WTC11 (cell line): ENCODE data around the gene ZNF554. TPM values are rescaled to one million over a fixed set of nuclear protein-coding genes. Genes with fewer than 3 reads are reported as not detected.

Experiments used
- ATAC-seq: fragments of 200-7000 bp; cut with Tn5 transposase; 2 replicates; pipeline ENCODE4 v1.10.0; 2021; ENCODE audit warnings: mild to moderate bottlenecking, moderate library complexity
- CTCF ChIA-PET: fragments of 300-600 bp; sonication (Branson Sonifier 250); formaldehyde crosslinking; loops from one replicate; lab custom pipeline; 2021; ENCODE audit warnings: antibody characterized with exemption; lab: Charles Lee
- POLR2A ChIA-PET: fragments of 350-600 bp; sonication (Branson Sonifier 250); formaldehyde crosslinking; loops from one replicate; lab custom pipeline; 2021; ENCODE audit warnings: antibody characterized with exemption; lab: Charles Lee
- DNase-seq: peaks from one replicate; pipeline ENCODE4 v3.0.0; 2021; ENCODE audit warnings: low spot score
- H3K27ac Mint-ChIP-seq: 2 replicates; pipeline ENCODE4 v1.8.0; 2021; ENCODE audit warnings: mixed read lengths
- H3K27me3 Mint-ChIP-seq: 2 replicates; pipeline ENCODE4 v1.8.0; 2021; ENCODE audit warnings: low read depth, mild to moderate bottlenecking, moderate library complexity, mixed read lengths
- H3K36me3 Mint-ChIP-seq: 2 replicates; pipeline ENCODE4 v1.8.0; 2021; ENCODE audit warnings: mixed read lengths
- H3K4me1 Mint-ChIP-seq: 2 replicates; pipeline ENCODE4 v1.8.0; 2022; ENCODE audit warnings: mixed read lengths
- H3K4me3 Mint-ChIP-seq: 2 replicates; pipeline ENCODE4 v1.8.0; 2021; ENCODE audit warnings: mild to moderate bottlenecking, moderate library complexity, mixed read lengths
- H3K9me3 Mint-ChIP-seq: 2 replicates; pipeline ENCODE4 v1.8.0; 2021; ENCODE audit warnings: mixed read lengths
- ATF2 ChIP-seq: sonication (generic); formaldehyde crosslinking; IDR thresholded peaks from 2 replicates; pipeline ENCODE4 v1.8.1; 2022; ENCODE audit warnings: low read depth, missing genetic modification reagents, borderline replicate concordance
- CDX4 ChIP-seq: fragments of 250-450 bp; sonication (Bioruptor Pico); IDR thresholded peaks from 2 replicates; pipeline ENCODE4 v1.9.0; 2021; ENCODE audit warnings: moderate library complexity, mild to moderate bottlenecking, inconsistent platforms, borderline replicate concordance
- CREM ChIP-seq: sonication (generic); formaldehyde crosslinking; IDR thresholded peaks from 2 replicates; pipeline ENCODE4 v1.8.1; 2022; ENCODE audit warnings: mild to moderate bottlenecking, missing genetic modification reagents, moderate library complexity
- E2F4 ChIP-seq: sonication (generic); formaldehyde crosslinking; IDR thresholded peaks from 2 replicates; pipeline ENCODE4 v1.8.1; 2022; ENCODE audit warnings: low read depth, mild to moderate bottlenecking, moderate library complexity, missing genetic modification reagents, borderline replicate concordance
- ELF4 ChIP-seq: sonication (generic); formaldehyde crosslinking; IDR thresholded peaks from 2 replicates; pipeline ENCODE4 v1.8.1; 2022; ENCODE audit warnings: low read depth, mild to moderate bottlenecking, moderate library complexity, missing genetic modification reagents
- EMX1 ChIP-seq: fragments of 250-450 bp; sonication (Bioruptor Pico); IDR thresholded peaks from 2 replicates; pipeline ENCODE4 v1.8.0; 2021; ENCODE audit warnings: mild to moderate bottlenecking
- ERG ChIP-seq: fragments of 250-450 bp; sonication (Bioruptor Pico); IDR thresholded peaks from 2 replicates; pipeline ENCODE4 v1.8.0; 2021; ENCODE audit warnings: mild to moderate bottlenecking
- ETV6 ChIP-seq: sonication (generic); formaldehyde crosslinking; IDR thresholded peaks from 2 replicates; pipeline ENCODE4 v1.8.1; 2022; ENCODE audit warnings: mild to moderate bottlenecking, missing genetic modification reagents
- GRHL2 ChIP-seq: fragments of 250-450 bp; sonication (Bioruptor Pico); IDR thresholded peaks from 2 replicates; pipeline ENCODE4 v1.8.0; 2022; ENCODE audit warnings: mild to moderate bottlenecking, moderate library complexity; ENCODE audit not compliant: insufficient replicate concordance, severe bottlenecking
- IRF1 ChIP-seq: sonication (generic); formaldehyde crosslinking; IDR thresholded peaks from 2 replicates; pipeline ENCODE4 v1.8.0; 2023; ENCODE audit warnings: missing genetic modification reagents
- MXD4 ChIP-seq: fragments of 250-450 bp; sonication (Bioruptor Pico); IDR thresholded peaks from 2 replicates; pipeline ENCODE4 v1.8.0; 2021; ENCODE audit warnings: mild to moderate bottlenecking, moderate library complexity, borderline replicate concordance
- NFE2L1 ChIP-seq: sonication (generic); formaldehyde crosslinking; IDR thresholded peaks from 2 replicates; pipeline ENCODE4 v1.8.1; 2023; ENCODE audit warnings: missing genetic modification reagents
- NR1H2 ChIP-seq: sonication (generic); formaldehyde crosslinking; IDR thresholded peaks from 2 replicates; pipeline ENCODE4 v1.9.0; 2021; ENCODE audit warnings: mild to moderate bottlenecking, moderate library complexity, missing genetic modification reagents
- NR3C1 ChIP-seq: sonication (generic); formaldehyde crosslinking; conservative IDR thresholded peaks from 2 replicates; pipeline ENCODE4 v1.8.1; 2023; ENCODE audit warnings: low read depth, mild to moderate bottlenecking, missing genetic modification reagents
- SMAD3 ChIP-seq: sonication (generic); formaldehyde crosslinking; IDR thresholded peaks from 2 replicates; pipeline ENCODE4 v1.8.0; 2022; ENCODE audit warnings: missing genetic modification reagents, mild to moderate bottlenecking, borderline replicate concordance
- SOX15 ChIP-seq: fragments of 250-450 bp; sonication (Bioruptor Pico); IDR thresholded peaks from 2 replicates; pipeline ENCODE4 v1.9.0; 2021; ENCODE audit warnings: mild to moderate bottlenecking
- ZBTB43 ChIP-seq: sonication (generic); formaldehyde crosslinking; IDR thresholded peaks from 2 replicates; pipeline ENCODE4 v1.8.1; 2023; ENCODE audit warnings: mild to moderate bottlenecking, missing genetic modification reagents
- ZNF121 ChIP-seq: sonication (generic); formaldehyde crosslinking; IDR thresholded peaks from 2 replicates; pipeline ENCODE4 v1.8.0; 2023; ENCODE audit warnings: missing genetic modification reagents
- ZNF138 ChIP-seq: sonication (generic); formaldehyde crosslinking; conservative IDR thresholded peaks from 2 replicates; pipeline ENCODE4 v1.8.1; 2022; ENCODE audit warnings: mild to moderate bottlenecking, moderate library complexity, missing genetic modification reagents
- ZNF317 ChIP-seq: sonication (generic); formaldehyde crosslinking; IDR thresholded peaks from 2 replicates; pipeline ENCODE4 v1.8.1; 2023; ENCODE audit warnings: low read depth, mild to moderate bottlenecking, moderate library complexity, missing genetic modification reagents, borderline replicate concordance
- ZNF423 ChIP-seq: fragments of 250-450 bp; sonication (Bioruptor Pico); IDR thresholded peaks from 2 replicates; pipeline ENCODE4 v2.1.2; 2022; ENCODE audit warnings: mild to moderate bottlenecking, moderate library complexity
- ZNF512 ChIP-seq: sonication (generic); formaldehyde crosslinking; IDR thresholded peaks from 2 replicates; pipeline ENCODE4 v1.8.1; 2022; ENCODE audit warnings: missing genetic modification reagents, borderline replicate concordance
- total RNA-seq: library from RNA; stranded (reverse); gene quantifications from 3 replicates; pipeline ENCODE4 v1.2.3, GENCODE V29; 2021

The ZNF554 gene
- total RNA-seq, 1 experiment from 2014 or later = 5.7 TPM

- ATAC-seq (no peak), DNase-seq (no peak)
- Mint-ChIP-seq H3K9me3 (peaks cover 7% of the 10 kb centered on the region), H3K27ac (peak overlapping the region; percentile 87), H3K4me3 (peak overlapping the region; percentile 90; the same call in 1 of the 2 replicates), H3K4me1 (peaks cover 16% of the 10 kb centered on the region), H3K36me3 (peaks cover 3% of the 10 kb centered on the region; the same call in 1 of the 2 replicates), H3K27me3 (peaks cover 4% of the 10 kb centered on the region; the same call in 1 of the 2 replicates)
- CTCF ChIA-PET = no interaction called here
- POLR2A ChIA-PET = no interaction called here
- TF ChIP-seq NR3C1 (CRISPR knock-in tag) (no peak), ETV6 (CRISPR knock-in tag) (no peak), CDX4 (no peak), ZNF423 (CRISPR knock-in tag) (no peak), MXD4 (CRISPR knock-in tag) (no peak), GRHL2 (CRISPR knock-in tag) (no peak), ZNF317 (CRISPR knock-in tag) (no peak), E2F4 (no peak), EMX1 (CRISPR knock-in tag) (no peak), CREM (CRISPR knock-in tag) (no peak), ZBTB43 (CRISPR knock-in tag) (no peak), SMAD3 (CRISPR knock-in tag) (no peak), ZNF512 (no peak), SOX15 (CRISPR knock-in tag) (no peak), NR1H2 (CRISPR knock-in tag) (no peak), IRF1 (no peak)
Measured at GRCh38 chr19:2780284-2780683, 39.4 kb upstream of the ZNF554 start.

GRCh38 chr19:2782329-2782935 lies 37.2 kb upstream of the ZNF554 start:
- peaks cover 4% of the 10 kb centered on the region; the same call in 1 of the 2 replicates for H3K27me3 Mint-ChIP-seq
- peak overlapping the region; percentile 90 for H3K4me3 Mint-ChIP-seq
- ChIA-PET CTCF (interaction anchor here (1.0 to 1.5 kb wide), 5 partner anchors 55 to 134 kb away, joined by 3 to 12 read pairs (median 3); partner anchors contain the start of gene ZNF555), POLR2A (interaction anchor here (1.0 kb wide), 1 partner anchor 240 kb away, joined by 3 read pairs; no protein-coding TSS in a partner anchor)
- DNase-seq = no peak
- H3K9me3 Mint-ChIP-seq = peaks cover 7% of the 10 kb centered on the region
- H3K4me1 Mint-ChIP-seq = peaks cover 26% of the 10 kb centered on the region
- ATAC-seq = no peak
- peaks cover 5% of the 10 kb centered on the region; the same call in 1 of the 2 replicates for H3K36me3 Mint-ChIP-seq
- H3K27ac Mint-ChIP-seq = peak overlapping the region; percentile 92
- no peak for TF ChIP-seq ZNF121 (CRISPR knock-in tag)
- no peak for TF ChIP-seq CREM (CRISPR knock-in tag)
- TF ChIP-seq ATF2 (CRISPR knock-in tag) = no peak
- TF ChIP-seq ZNF317 (CRISPR knock-in tag) = no peak
- TF ChIP-seq ELF4 = no peak
- no peak for TF ChIP-seq NFE2L1 (CRISPR knock-in tag)
- no peak for TF ChIP-seq ZNF138 (CRISPR knock-in tag)
- no peak for TF ChIP-seq ERG (CRISPR knock-in tag)
- no peak for TF ChIP-seq ZNF512
